GM12801 (cell line): ENCODE results near the gene CLDN4.

ENCODE experiments used
- CTCF ChIP-seq: IDR thresholded peaks from one replicate; pipeline ENCODE4 v1.5.1; 2011; ENCODE audit warnings: control low read depth; ENCODE audit not compliant: insufficient read length; ENCODE audit errors: extremely low read depth

Gene CLDN4

GRCh38 chr7:73844848-73845460 is 14.2 kb downstream of the CLDN4 start:
- no peak for TF ChIP-seq CTCF

DNA sequence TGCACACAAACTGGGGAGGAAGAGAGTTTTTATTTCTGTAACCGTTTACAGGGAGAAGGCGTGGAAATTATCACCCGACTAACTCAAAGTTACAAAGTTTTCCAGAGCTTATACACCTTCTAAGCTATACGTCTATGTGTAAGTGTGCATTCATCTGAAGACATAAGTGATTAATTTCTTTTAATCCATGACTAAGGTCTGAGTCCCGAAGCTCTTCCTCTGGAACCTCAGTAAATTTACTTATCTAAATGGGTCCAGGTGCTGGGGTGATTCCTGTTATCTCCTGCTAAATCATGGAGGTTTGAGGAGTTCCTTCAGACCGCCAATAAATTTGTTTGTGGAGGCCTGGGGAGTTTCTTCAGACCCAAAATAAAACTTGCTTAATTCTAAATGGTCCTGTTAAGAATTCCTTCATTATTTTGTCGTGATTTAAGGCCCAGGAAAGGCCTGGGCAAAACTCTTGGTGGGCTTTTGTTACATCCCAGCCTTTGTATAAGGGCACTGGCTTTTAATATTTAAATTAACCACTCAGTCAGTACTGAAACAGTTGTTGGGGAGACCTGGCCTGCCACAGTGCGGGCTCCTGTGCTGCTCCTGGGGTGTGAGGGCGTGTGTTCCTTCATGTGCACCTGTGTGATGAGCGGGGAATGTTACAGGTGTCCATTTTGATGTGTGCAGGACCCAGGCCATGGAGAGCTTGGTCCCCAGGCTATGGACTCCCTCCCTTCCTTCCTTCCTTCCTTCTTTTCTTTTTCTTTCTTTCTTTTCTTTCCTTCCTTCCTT is 17.3 kb downstream of the CLDN4 start:
- no peak for TF ChIP-seq CTCF

DNA sequence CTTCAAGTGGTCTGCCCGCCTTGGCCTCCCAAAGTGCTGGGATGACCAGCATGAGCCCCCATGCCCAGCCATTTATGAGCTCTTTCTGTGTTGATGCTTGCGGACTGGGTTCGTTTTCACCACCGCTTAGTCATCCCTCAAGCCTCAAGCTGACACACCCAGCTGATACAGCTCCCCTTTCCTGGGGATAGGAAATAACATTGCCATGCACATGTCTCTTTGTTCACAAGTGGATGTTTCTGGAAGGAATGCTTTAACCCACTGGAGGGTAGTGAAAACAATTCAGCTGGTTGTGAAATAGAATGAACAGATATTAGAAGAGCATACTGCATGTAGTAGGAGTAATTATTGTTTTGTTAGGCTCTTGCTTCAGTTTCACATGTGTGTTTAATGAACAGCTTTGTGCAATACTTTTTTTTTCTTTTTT is 20.0 kb downstream of the CLDN4 start:
- no peak for TF ChIP-seq CTCF

GRCh38 chr7:73851410-73852338 is 20.9 kb downstream of the CLDN4 start:
- TF ChIP-seq CTCF, result no peak

GRCh38 chr7:73852500-73852899 is 21.7 kb downstream of the CLDN4 start:
- TF ChIP-seq CTCF, result no peak

DNA sequence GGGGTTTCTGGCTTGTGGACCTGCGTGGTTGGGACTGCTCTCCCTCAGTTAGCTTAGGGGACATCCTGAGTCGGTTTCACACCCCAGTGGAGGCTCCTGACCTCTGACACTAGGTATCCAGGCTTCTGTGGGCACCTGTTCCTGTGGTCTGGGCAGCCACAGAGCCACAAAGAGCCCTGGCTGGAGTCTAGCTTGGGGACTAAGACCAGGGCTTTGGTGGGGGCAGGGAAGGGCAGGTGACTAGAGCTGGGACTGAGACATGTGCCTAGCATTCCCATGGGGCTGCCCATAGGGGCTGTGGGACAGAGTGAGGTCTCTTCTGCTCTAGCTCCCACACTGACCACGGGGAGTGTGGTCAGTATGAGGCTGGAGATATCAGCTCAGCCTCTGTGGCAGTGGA is 26.1 kb downstream of the CLDN4 start:
- TF ChIP-seq CTCF, result no peak

GRCh38 chr7:73858807-73859206 is 28.0 kb downstream of the CLDN4 start:
- TF ChIP-seq CTCF, result no peak
